Nephron progenitor cell (in vitro differentiated cells): Measurements from ENCODE around the gene RHCG.

Experiments
- DNase-seq: peaks from one replicate; pipeline ENCODE4 v3.0.0; 2021
- H3K27ac Mint-ChIP-seq: 2 replicates; pipeline ENCODE4 v1.8.0; 2021; ENCODE audit warnings: mild to moderate bottlenecking, moderate library complexity, mixed read lengths
- H3K27me3 Mint-ChIP-seq: 2 replicates; pipeline ENCODE4 v1.8.0; 2021; ENCODE audit warnings: mild to moderate bottlenecking, low read depth, mixed read lengths; ENCODE audit not compliant: poor library complexity
- H3K36me3 Mint-ChIP-seq: 2 replicates; pipeline ENCODE4 v1.8.0; 2021; ENCODE audit warnings: low read depth, mixed read lengths
- H3K4me1 Mint-ChIP-seq: 2 replicates; pipeline ENCODE4 v1.8.0; 2021; ENCODE audit warnings: mixed read lengths
- H3K4me3 Mint-ChIP-seq: 2 replicates; pipeline ENCODE4 v1.8.0; 2021; ENCODE audit warnings: mild to moderate bottlenecking, moderate library complexity, mixed read lengths
- H3K9me3 Mint-ChIP-seq: 2 replicates; pipeline ENCODE4 v1.8.0; 2021; ENCODE audit warnings: mild to moderate bottlenecking, moderate library complexity, mixed read lengths
- CTCF ChIP-seq: fragments of 200-600 bp; sonication (generic); IDR thresholded peaks from 2 replicates; pipeline ENCODE4 v1.5.0; 2021; ENCODE audit warnings: antibody characterized with exemption

Gene RHCG

DNA sequence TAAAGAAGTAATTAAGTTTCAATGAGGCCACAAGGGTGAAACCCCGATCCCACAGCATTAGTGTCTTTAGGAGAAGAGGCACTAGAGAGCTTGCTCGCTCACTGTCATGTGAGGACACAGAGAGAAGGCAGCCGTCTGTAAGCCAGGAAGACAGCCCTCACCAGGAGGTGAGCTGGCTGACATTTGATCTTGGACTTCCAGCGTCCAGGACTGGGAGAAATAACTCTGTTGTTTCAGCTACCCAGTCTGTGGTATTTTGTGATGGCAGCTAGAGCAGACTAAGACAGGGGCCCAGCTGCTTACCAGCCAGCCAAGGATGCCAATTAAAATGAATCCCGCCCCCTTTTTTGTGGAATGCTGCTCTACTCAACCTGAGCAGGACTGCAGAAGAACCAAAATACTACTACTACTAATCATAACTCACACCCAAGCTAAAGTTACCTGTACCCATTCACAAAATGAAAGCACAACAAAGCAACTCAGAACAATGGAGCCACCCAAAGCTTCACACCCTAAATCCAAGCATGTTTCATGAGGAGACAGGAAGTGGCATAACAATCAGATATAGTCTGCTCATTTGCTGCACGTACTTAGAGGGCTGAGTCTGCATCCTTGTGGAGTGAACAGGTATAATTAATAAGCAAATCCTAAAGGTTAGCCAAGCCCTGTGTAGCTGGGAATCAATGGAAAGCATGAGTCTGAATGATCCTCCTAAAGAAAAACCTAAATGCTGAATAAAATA is 35.6 kb upstream of the RHCG start:
- Mint-ChIP-seq H3K4me3 (no peak overlapping the region), H3K9me3 (peaks cover 22% of the 10 kb centered on the region), H3K36me3 (no peaks in the 10 kb centered on the region), H3K27me3 (peaks cover 35% of the 10 kb centered on the region), H3K4me1 (no peaks in the 10 kb centered on the region), H3K27ac (no peak overlapping the region)
- no peak for TF ChIP-seq CTCF
- no peak for DNase-seq

DNA sequence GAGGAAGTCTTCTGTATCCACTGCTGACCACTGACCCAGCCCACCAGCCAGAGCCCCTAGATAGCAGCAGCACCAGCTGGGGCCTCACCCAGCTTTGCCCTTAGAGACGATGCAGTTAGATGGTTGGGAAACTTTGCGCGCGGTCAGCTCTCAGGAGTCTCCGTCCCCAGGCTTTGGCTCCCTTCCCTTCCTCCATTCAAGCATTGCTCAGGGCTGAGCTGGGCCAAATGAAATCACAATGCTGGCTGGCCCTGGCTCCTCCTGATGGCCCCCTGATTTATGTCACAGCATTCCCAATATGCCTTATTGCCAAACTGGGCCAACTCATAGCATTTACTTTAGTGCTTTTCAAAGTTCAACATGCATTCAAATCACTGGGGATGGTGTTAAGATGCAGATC is 34.6 kb upstream of the RHCG start:
- Mint-ChIP-seq H3K27ac (no peak overlapping the region), H3K4me1 (no peaks in the 10 kb centered on the region), H3K36me3 (no peaks in the 10 kb centered on the region), H3K27me3 (peaks cover 29% of the 10 kb centered on the region), H3K9me3 (peaks cover 16% of the 10 kb centered on the region), H3K4me3 (no peak overlapping the region)
- no peak for DNase-seq
- no peak for TF ChIP-seq CTCF

DNA sequence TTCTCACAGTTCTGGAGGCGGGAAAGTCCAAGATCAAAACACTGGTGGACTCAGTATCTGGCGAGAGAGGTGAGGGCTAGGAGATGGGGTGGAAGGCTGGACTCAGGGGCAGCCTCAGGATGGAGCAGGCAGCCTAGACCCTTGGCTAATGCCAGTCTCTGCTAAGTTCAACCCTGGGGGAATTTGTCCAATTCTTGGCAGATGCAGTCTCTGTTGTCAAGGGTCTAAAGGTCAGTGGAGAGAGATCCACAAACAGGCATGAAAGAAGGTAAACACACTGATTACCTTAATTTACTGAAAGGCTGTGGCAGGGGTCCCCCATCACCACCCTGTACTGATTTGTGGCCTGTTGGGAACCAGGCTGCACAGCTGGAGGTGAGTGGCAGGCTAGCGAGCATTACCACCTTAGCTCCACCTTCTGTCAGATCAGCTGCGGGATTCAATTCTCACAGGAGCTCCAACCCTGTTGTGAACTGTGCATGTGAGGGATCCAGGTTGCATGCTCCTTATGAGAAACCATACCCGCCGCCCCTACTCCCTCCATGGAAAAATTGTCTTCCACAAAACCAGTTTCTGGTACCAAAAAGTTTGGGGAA is 32.5 kb upstream of the RHCG start:
- H3K4me3 Mint-ChIP-seq: no peak overlapping the region
- H3K4me1 Mint-ChIP-seq: no peaks in the 10 kb centered on the region
- no peak for DNase-seq
- no peak overlapping the region for H3K27ac Mint-ChIP-seq
- peaks cover 27% of the 10 kb centered on the region for H3K27me3 Mint-ChIP-seq
- no peak for TF ChIP-seq CTCF
- no peaks in the 10 kb centered on the region for H3K36me3 Mint-ChIP-seq
- H3K9me3 Mint-ChIP-seq: peaks cover 2% of the 10 kb centered on the region

- Mint-ChIP-seq H3K27ac (no peak overlapping the region), H3K36me3 (no peaks in the 10 kb centered on the region), H3K27me3 (peaks cover 41% of the 10 kb centered on the region), H3K4me3 (no peak overlapping the region), H3K9me3 (no peaks in the 10 kb centered on the region), H3K4me1 (no peaks in the 10 kb centered on the region)
- DNase-seq: no peak
- no peak for TF ChIP-seq CTCF
Observed at GRCh38 chr15:89526601-89527441, 30.4 kb upstream of the RHCG start.

DNA sequence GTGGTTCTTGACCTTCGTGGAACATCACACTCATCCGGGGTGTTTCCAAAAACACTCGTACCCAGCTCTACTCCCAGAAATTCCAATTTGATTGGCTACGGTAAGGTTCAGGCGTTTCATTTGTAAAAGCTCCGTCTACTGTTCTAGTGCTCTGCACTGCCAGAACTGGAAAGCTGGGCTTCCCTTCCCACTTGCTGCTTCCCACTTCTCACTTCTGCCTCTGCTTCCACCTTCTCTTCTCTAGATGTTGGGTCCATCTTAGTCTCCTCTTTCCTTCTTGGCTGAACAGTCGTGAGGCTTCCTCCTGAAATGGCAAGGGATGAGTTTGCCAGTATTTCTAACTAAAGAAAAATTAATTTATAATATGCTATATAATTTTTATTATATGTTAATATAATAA is 29.8 kb upstream of the RHCG start:
- no peak overlapping the region for H3K27ac Mint-ChIP-seq
- H3K4me1 Mint-ChIP-seq: no peaks in the 10 kb centered on the region
- H3K9me3 Mint-ChIP-seq: no peaks in the 10 kb centered on the region

More for the DNA sequence above, 29.8 kb upstream of the RHCG start:
- no peak for DNase-seq
- no peak for TF ChIP-seq CTCF
- Mint-ChIP-seq H3K36me3 (no peaks in the 10 kb centered on the region), H3K4me3 (no peak overlapping the region), H3K27me3 (peaks cover 48% of the 10 kb centered on the region)
